ENCODE measurements around the gene ACTMAP.

ACTMAP gene

GRCh38 chr19:40750058-40750873 lies at the start of gene ACTMAP:
Gene ACTMAP (minus strand): TSS chr19:40750477. CDS start chr19:40749803, 674 bp downstream.
- H3K4me2 ChIP-seq (ENCODE audit: low read length), result peak within 1 kb of the TSS; percentile 75
- H2AFZ ChIP-seq (ENCODE audit: low read length), result no peak within 1 kb of the TSS
- H3K9me3 ChIP-seq (ENCODE audit: low read length), result no peaks in the 10 kb centered on the region
- no peak for TF ChIP-seq CTCF (IDR thresholded peaks at IDR 0.05; ENCODE audit: low read length)
- TF ChIP-seq EZH2 (IDR thresholded peaks at IDR 0.05; ENCODE audit: borderline replicate concordance, low read length), result no peak
- H3K9me2 ChIP-seq (ENCODE audit: low read depth, low read length), result no peaks in the 10 kb centered on the region
- H3K4me1 ChIP-seq (ENCODE audit: insufficient read depth, low read length, severe bottlenecking), result peaks cover 53% of the 10 kb centered on the region
- no peaks in the 10 kb centered on the region for H3K27me3 ChIP-seq (ENCODE audit: insufficient read depth, low read length)
- peaks cover 34% of the 10 kb centered on the region for H3K36me3 ChIP-seq (ENCODE audit: insufficient read depth, low read length)
- H4K20me1 ChIP-seq (ENCODE audit: insufficient read depth, low read length), result no peaks in the 10 kb centered on the region
- H3F3A ChIP-seq (ENCODE audit: insufficient read depth, low read length), result no peaks in the 10 kb centered on the region
- peak within 1 kb of the TSS; percentile 84 for H3K27ac ChIP-seq (ENCODE audit: low read depth, low read length, poor library complexity, severe bottlenecking)
- peaks cover 42% of the 10 kb centered on the region for H3K79me2 ChIP-seq (ENCODE audit: insufficient read depth, low read length)
- H3K4me3 ChIP-seq (ENCODE audit: low read depth, low read length, poor library complexity, severe bottlenecking), result peak within 1 kb of the TSS; percentile 89
- H3K9ac ChIP-seq (ENCODE audit: low read length), result peak within 1 kb of the TSS; percentile 98

GRCh38 chr19:40799558-40800338 lies 49.5 kb upstream of the ACTMAP start:
- Histone ChIP-seq H3K27ac (ENCODE audit: low read depth, low read length, poor library complexity, severe bottlenecking) (peak overlapping the region; percentile 67), H3K4me1 (ENCODE audit: insufficient read depth, low read length, severe bottlenecking) (peaks cover 58% of the 10 kb centered on the region), H4K20me1 (ENCODE audit: insufficient read depth, low read length) (no peaks in the 10 kb centered on the region)

More at GRCh38 chr19:40799558-40800338, 49.5 kb upstream of the ACTMAP start:
- Histone ChIP-seq H3K79me2 (ENCODE audit: insufficient read depth, low read length) (peaks cover 36% of the 10 kb centered on the region), H3K4me3 (ENCODE audit: low read depth, low read length, poor library complexity, severe bottlenecking) (peak overlapping the region; percentile 92), H3K9me2 (ENCODE audit: low read depth, low read length) (no peaks in the 10 kb centered on the region), H3K4me2 (ENCODE audit: low read length) (peak overlapping the region; percentile 92), H2AFZ (ENCODE audit: low read length) (no peak overlapping the region), H3K9me3 (ENCODE audit: low read length) (no peaks in the 10 kb centered on the region), H3F3A (ENCODE audit: insufficient read depth, low read length) (no peaks in the 10 kb centered on the region), H3K9ac (ENCODE audit: low read length) (peak overlapping the region; percentile 94), H3K36me3 (ENCODE audit: insufficient read depth, low read length) (peaks cover 34% of the 10 kb centered on the region; the same call in 1 of the 2 replicates), H3K27me3 (ENCODE audit: insufficient read depth, low read length) (no peaks in the 10 kb centered on the region)
- TF ChIP-seq CTCF (IDR thresholded peaks at IDR 0.05; ENCODE audit: low read length), result no peak
- no peak for TF ChIP-seq EZH2 (IDR thresholded peaks at IDR 0.05; ENCODE audit: borderline replicate concordance, low read length)
